SKM-1 treated with dmso at 0.1 percent for 144 hours (cell line): Measurements from ENCODE around the gene BBS9.

Experiments
- DNase-seq: peaks from one replicate; lab custom pipeline; 2025; ENCODE audit not compliant: unreplicated experiment; lab: John Stamatoyannopoulos, UW

Gene BBS9

DNA sequence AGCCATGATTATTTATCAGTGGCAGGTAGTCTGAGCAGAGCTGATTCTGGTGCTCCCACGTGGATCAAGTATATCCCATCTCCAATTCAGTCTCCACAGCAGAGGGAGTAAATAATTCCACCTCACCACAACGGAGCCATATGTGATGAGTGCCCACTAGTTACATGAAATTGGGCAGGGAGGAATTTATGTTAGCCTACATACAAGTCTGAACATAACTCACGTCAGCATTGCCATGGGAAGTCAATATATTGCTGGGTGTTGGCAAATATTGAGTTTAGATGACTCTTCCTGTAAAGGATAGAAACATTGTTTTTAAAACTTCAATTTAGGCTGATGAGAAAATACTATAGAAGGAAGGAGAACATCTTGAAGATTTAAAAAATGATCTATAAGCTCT, 507.0 kb downstream of the BBS9 start:
- no peak for DNase-seq

DNA sequence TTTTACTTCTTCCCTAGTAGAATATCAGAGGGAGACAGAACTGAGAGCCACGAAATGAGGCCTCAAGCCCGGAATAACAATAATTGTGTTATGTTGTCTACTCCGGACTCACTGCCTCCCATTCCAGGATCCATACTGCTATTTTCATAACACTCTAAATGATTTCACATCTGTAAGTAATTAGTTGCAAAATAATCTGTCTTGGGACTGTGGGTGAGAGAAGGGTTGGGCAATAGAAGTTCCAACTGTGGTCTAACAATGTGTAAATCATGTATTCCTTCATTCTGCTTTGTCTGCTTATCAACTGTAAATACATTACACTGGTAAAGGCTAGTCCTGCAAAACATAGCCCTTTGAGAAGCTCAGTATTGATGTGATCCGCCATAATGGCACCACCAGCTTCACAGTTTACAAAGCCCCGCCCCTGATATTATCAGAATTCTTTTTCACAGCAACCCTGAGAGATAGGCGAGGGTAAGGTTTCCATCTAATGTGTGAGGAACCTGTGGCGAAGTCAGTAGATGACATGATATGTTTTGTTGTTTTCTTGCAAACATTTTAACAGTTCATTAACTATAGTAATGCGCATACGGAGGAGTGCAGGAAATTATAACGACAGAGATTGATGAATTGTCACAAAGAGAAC, 510.3 kb downstream of the BBS9 start:
- no peak for DNase-seq

DNA sequence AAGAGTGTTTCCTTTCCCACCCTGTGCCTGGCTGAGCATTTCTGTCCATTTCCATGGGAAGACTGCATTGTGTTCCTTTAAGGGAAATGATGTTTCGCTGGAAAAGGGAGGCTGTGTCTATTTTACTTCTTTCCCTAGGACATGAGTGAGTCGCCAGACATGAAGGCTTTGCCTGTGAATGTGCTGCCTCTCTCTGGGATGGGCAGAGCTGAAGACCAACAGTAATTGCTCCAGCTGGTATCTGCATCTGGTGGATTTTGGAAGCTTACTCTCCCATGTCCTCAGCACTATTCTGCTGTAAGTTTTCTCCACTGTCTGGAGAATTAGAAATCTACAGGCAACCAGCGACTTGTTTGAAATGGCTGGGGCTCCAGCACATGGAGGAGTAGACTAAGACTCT, 511.4 kb downstream of the BBS9 start:
- no peak for DNase-seq

DNA sequence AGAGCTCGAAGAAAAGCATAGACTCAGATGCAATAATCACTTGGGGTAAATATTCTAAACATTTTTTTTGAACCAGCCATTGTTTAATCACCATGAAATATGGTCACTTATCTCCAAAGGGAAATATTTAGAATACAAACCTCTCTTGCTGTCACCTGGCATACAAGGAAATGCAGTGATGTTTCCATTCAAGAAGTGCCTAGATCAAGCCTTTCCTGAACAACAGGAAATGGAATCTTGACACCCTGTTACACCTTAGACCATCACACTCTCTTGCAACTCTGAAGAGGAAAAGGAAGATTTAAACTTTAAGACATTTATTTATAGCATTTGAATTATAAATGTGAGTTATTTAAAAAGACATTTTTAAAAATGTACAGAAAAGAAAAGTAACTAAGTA, 512.9 kb downstream of the BBS9 start:
- DNase-seq = no peak

DNA sequence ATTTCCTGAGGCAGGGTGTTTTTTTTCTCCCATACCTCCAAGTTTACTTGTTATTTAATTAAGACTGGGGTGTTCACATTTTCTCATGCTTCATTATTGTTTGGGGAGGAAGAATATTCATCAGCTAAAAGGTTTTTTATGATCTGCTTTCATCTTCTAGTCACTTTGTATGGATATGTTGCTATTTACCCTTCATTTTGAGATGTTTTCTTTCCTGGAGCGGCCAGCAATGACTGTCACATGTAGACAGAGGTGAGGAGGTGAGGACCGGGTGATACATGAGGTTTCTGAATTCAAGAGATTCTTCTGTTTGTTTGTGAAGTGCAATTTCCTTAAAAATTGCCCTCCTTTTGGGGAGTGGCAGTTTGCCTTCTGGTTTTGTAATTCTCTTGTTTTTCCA, 514.2 kb downstream of the BBS9 start:
- DNase-seq = no peak

DNA sequence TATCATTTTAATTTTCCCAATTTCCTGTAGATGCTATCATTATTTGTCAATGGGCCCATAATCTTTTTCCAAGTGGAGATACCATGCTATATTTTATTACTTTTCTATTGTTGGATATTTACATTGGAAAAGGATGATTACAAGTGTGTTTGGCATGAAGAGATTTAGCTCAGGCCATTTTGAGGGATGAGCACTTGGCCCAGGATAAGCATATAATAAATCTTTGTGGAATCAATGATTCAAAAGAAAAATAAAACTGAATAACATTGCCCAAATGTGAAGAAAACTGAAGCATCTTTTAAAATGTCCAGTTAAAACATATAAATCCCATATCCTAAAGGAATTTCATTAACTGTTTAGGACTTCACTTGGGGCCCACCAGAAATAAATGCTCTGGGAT, 515.1 kb downstream of the BBS9 start:
- no peak for DNase-seq

DNA sequence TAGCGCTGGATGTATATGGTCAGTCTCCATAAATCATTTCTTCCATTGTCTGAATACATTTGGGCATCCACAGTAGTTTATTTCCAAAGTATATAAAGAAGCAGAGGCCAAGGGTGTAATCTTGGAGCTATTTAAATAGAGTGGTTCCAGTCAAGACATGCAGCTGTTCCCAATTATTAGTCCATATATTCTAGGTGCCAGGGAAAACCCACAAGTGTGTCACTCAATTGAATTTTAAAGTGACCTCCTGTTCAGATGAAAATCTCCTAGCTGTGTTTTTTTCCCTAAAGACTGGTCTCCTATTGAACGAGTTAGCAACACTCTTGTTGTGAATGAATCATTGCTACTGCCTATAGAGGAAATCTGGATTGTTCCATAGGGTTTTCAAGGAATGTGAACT, 515.7 kb downstream of the BBS9 start:
- no peak for DNase-seq

DNA sequence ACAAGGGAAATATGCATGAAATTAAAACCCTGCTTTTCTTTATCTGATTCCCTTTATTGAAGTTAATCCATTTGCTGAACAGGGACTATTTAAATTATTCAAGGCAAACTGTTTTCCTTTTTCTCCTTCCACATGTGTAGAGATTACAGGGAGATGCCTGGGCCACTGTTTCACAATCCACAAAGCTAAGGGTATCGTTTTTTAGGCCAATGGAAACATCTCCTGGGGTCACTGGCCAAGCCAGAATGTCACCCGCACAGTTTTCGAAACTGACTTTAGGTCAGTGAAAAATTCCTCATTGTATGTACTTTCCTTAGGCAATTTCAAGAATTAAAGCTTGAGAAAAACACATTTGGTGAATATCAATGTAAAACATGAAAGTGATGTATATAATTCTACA, 516.8 kb downstream of the BBS9 start:
- no peak for DNase-seq

DNA sequence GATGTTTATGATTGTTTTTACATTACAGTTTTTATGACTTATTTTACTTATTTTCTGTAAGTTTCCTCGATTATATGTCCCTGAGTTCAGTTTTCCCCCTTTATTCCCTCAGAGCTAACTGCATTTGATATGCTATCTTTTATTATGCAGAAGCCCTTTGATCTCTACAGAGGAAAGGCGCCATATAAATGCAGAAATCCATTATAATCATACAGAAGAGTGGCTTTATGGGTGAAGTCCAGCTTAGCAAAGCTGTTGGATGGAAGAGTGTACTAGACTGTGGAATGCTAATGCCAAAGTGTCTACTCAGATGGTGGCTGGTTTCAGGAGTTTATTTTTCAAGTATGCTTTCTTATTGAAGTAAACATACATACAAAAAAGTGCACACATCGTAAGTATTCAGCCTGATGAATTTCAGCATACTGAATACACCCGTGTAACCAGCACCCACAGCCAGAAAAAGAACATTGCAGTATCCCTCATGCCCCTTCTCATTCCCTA, 517.6 kb downstream of the BBS9 start:
- no peak for DNase-seq

DNA sequence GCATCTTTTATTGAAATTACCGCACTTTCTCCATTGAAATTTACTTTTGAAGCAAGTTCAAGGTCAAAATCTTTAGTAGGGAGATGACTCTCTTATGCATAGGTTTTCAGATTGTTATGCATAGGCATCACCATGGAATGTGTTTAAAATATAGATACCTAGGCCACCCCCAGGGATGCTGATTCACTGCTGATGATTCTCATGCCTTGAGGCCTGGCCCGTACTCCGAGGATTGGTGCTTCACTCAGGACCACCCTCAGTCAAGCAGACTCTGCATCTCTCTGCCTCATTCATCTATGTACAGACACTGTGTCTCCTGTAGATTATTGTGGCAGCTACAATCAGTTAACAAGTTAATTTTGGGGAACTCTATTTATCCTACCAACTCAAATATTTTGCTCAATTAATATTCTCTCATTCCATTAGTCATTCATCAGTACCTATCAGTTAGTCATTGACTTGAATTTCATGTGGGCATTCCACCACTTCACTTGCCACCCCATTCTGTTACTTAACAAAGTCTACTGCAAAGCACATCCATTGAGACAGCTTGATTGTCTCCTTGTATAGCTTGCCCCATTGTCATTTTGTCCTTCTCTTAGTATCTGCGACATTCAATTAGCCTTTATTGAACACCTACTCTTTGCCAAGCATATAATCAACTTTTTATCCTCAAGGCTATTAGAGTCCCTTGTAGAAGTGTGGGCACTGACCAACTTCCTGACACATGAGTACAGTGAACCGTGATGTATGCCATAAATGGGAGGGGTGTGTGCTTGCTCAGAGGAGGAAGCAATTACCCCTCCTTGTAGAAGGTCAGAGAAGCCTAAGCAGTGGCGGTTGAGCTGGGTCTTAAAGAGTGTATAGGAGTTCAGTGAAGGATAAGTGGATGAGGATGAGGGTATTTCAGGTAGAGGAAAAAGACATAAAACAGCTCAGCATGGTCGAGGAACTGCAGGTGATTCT, 520.4 kb downstream of the BBS9 start:
- no peak for DNase-seq

DNA sequence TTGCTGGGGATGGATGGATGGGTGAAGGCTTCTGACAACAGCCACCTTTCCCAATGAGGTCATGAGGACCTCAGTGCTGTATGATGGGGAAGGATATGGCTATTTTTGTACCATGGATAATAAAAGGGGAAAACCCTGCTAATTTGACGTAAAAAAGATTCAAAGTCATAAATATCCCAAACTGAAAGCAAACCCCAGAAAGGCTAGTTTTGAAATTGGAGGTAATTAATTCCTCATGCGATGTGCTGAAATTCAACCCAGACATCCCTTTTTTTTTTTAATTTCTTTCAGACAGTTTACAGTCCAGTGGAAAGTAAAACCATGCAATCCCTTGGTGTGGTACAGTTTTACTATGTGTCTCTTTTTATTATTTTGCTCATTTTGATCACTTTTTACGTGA, 521.5 kb downstream of the BBS9 start:
- DNase-seq = no peak

DNA sequence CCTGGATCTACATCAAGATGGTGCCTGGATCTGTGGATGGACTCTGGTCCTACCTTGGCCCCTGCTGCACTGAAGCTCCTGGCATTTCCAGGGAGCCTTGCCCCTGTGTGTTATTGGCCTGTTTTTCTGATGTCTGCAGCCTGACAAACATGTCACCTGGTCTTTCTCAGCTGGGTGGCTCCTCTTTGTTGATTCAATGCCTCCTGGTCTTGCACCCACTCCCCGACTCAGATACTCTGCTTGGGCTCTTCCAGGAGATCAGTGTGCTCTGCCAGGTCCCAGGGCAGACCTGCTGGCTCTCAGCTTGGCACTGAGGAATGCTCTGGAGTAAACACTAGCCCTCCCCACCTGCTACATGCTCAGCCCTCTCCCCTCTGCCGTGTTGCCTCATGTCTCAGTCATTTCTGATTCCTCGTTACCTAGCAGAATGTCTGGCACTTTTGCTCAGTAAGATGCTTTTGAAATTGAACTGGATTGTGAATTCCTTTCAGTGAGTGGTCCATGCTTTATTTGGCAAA, 522.7 kb downstream of the BBS9 start:
- no peak for DNase-seq

DNA sequence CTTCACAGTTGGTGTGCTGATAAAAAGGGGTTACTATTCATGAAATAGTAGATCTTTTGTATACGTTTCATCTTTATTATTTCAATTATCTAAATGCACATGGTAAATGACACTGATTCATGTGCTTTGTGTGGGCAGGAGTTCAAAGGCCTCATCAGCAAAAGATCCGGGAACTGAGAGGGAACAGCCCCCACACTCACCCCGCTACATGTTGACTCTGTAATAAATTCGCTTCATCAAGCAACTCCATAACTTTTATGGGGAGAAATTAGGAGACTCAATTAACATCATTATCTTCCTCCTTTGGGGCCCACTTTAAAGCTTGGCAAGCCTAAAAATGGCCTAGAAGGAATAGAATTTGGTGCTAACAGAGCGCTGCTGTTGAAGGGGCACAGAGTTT, 525.3 kb downstream of the BBS9 start:
- DNase-seq = no peak
